Mucosa of descending colon (tissue), 3 donors: ENCODE data around the gene CDC6. TPM values are rescaled to one million over a fixed set of nuclear protein-coding genes. Genes with fewer than 3 reads are reported as not detected.
A peak's percentile ranks its signal among the peaks of the same experiment; 100 is the strongest.
"Not testable (repeated sequence)": the region's sequence is repeated elsewhere in the genome, so short reads cannot be mapped to it uniquely, and the experiment has no call there.

Experiments
- ATAC-seq: fragments of 200-7000 bp; cut with Tn5 transposase; one replicate; pipeline ENCODE4 v1.9.1; 2020; ENCODE audit warnings: mild to moderate bottlenecking, moderate library complexity
- DNase-seq, 3 donors: peaks; one replicate each; pipeline ENCODE4 v3.0.0-alpha.2; 2020
- H3K36me3 ChIP-seq: fragments of 200-600 bp; one replicate; pipeline ENCODE4 v1.8.0; 2021; ENCODE audit warnings: low read depth, mild to moderate bottlenecking
- H3K4me1 ChIP-seq: fragments of 200-600 bp; one replicate; pipeline ENCODE4 v1.8.0; 2021; ENCODE audit warnings: low read depth, mild to moderate bottlenecking
- H3K4me3 ChIP-seq: fragments of 200-600 bp; one replicate; pipeline ENCODE4 v1.8.0; 2021; ENCODE audit warnings: mild to moderate bottlenecking
- H3K9me3 ChIP-seq: fragments of 200-600 bp; one replicate; pipeline ENCODE4 v1.8.0; 2021; ENCODE audit warnings: mild to moderate bottlenecking
- CTCF ChIP-seq: fragments of 200-600 bp; IDR thresholded peaks from one replicate; pipeline ENCODE4 v1.8.0; 2022; ENCODE audit warnings: antibody characterized with exemption, mild to moderate bottlenecking
- intact Hi-C, 2 donors: fragments of 100-400 bp; cut with DNase I in 1 of 2; cut with micrococcal nuclease in 1 of 2; formaldehyde crosslinking; loops; one replicate each; pipeline versions ENCODE4 v1.11.0 to v1.11.1; 2022; cut with DNase I, micrococcal nuclease
- total RNA-seq, 3 donors: library from RNA; stranded (reverse); fragmentation: NEBNext Ultra II Directional in 2 of 3; extraction: Animal tissue kit (Norgen Biotek cat#: 25700) in 2 of 3; gene quantifications; one replicate each; pipeline versions ENCODE4 v1.2.1 to v1.2.4, GENCODE V29; 2021 to 2023
- donor health status: DM: no; HTN: no; CAD: no; lungs with moderate emphysema.
- donor health status: DM: no; HTN: no; CAD: no.
- donor health status: DM: no; HTN: yes; CAD: no.

Gene CDC6
- total RNA-seq, 3 donors from 2014 or later: 4.0 to 14.9 (median 7.4) TPM

- ATAC-seq: peak; percentile 20
- TF ChIP-seq CTCF: no peak
- intact Hi-C loops: loop anchor here (2.0 to 10.0 kb wide), 3 partner anchors 51 to 111 kb away; partner anchors contain the start of gene TOP2A (in 1 of the 2)
Measured at GRCh38 chr17:40303708-40304551, 16.3 kb downstream of the CDC6 start.

DNA sequence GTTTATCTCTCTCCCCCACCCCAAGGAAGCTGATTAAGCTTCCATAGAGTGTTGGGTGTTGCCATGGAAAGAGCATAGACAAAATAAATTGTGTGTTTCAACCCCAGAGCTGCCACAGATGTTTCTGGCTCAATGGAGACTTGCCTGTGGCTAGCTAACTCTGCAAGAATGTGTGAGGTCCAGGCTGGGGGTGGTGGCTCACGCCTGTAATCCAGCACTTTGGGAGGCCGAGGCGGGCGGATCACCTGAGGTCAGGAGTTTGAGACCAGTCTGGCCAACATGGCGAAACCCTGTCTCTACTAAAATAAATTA, 16.8 kb downstream of the CDC6 start:
- H3K4me3 ChIP-seq, DNase-seq, H3K9me3 ChIP-seq, ATAC-seq, H3K36me3 ChIP-seq: not testable (repeated sequence)
- intact Hi-C loops: loop anchor here in 1 of 2 donors (5.0 to 10.0 kb wide), 2 partner anchors 53 to 110 kb away; partner anchors contain the start of gene TOP2A
- H3K4me1 ChIP-seq: peaks cover 33% of the 10 kb centered on the region

More at GRCh38 chr17:40303708-40304551, 16.3 kb downstream of the CDC6 start:
- Histone ChIP-seq H3K36me3 (no peaks in the 10 kb centered on the region), H3K4me3 (no peak overlapping the region), H3K4me1 (peaks cover 28% of the 10 kb centered on the region), H3K9me3 (no peaks in the 10 kb centered on the region)
- DNase-seq: no peak

- H3K4me1 ChIP-seq: peaks cover 37% of the 10 kb centered on the region
- not testable (repeated sequence) for H3K9me3 ChIP-seq, H3K4me3 ChIP-seq, DNase-seq, ATAC-seq, H3K36me3 ChIP-seq
- intact Hi-C loops: loop anchor here in 1 of 2 donors (5.0 to 10.0 kb wide), 2 partner anchors 52 to 110 kb away; partner anchors contain the start of gene TOP2A
Measured at GRCh38 chr17:40304866-40305265, 17.2 kb downstream of the CDC6 start.

DNA sequence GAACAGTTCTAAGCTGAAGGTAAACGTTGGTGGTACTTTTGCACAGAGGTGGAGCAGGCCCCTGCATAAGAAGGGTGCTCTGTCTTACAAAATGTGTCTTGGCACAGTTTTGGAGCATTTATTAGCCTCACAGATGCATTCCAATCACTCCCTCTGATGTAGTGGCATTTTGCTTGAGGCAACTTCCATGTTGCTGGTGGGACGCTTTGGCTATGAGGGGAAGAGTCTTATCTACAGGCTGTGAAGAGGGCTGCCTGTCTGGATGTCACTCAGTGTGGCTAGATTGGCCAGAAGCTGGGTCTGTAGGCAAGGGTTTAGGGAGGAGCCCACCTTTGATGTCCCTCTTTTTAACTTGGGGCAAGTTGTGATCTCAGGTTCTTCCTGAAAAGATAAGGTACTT, 18.7 kb downstream of the CDC6 start:
- Histone ChIP-seq H3K4me3 (no peak overlapping the region), H3K4me1 (peaks cover 45% of the 10 kb centered on the region), H3K36me3 (no peaks in the 10 kb centered on the region), H3K9me3 (no peaks in the 10 kb centered on the region)
- intact Hi-C loops: loop anchor here in 1 of 2 donors (10.0 kb wide), 1 partner anchor 108 kb away; the partner anchor contains the start of gene TOP2A
- DNase-seq (no peak), ATAC-seq (no peak)
- TF ChIP-seq CTCF: no peak

DNA sequence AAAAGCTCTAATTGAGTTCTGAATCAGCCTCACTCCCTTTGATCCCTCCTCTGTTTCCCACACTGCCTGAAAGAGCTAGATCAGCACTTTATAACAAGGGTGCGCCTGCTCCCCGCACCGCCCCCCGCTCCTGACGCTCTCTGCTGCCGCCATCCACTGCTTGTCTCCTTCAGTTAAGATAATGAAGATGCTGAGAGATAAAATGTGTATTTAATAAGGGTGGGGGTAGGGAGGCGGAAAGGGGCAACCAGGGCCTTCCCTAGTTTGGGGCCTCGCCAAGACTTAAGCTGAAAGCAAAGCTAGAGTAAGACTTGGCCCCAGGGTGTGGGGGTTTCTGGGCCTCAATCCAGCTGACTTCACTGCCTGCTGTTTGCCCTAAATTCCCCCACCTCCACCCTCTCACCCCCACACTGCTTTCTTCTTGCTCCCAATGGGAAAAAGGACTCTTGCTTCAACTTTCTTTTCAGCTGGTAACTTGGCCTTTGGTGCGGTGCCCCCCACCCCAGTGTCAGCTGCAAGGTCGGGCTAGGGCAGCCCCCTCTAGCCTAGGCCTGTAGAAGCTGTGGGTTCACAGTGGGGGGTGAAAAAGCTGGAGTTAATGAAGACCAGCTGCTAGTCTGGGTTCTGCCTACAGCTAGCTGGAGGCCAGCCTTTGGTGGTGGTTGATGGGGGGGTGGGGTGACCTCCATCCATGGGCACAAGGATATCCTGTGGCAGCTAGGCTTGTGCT, 19.5 kb downstream of the CDC6 start:
- Histone ChIP-seq H3K4me3 (no peak overlapping the region), H3K4me1 (peaks cover 51% of the 10 kb centered on the region), H3K36me3 (no peaks in the 10 kb centered on the region), H3K9me3 (no peaks in the 10 kb centered on the region)
- ATAC-seq: peak; percentile 15
- intact Hi-C loops: loop anchor here in 1 of 2 donors (10.0 kb wide), 1 partner anchor 108 kb away; the partner anchor contains the start of gene TOP2A
- peak in 2 of 3 donors; percentile 50 to 61 for DNase-seq
- TF ChIP-seq CTCF: no peak

GRCh38 chr17:40307740-40308239, 20.1 kb downstream of the CDC6 start:
- DNase-seq (peak in 1 of 3 donors; percentile 29), ATAC-seq (peak; percentile 21)
- no peak for TF ChIP-seq CTCF
- Histone ChIP-seq H3K9me3 (no peaks in the 10 kb centered on the region), H3K4me1 (peaks cover 54% of the 10 kb centered on the region), H3K36me3 (no peaks in the 10 kb centered on the region), H3K4me3 (no peak overlapping the region)
- intact Hi-C loops: loop anchor here in 1 of 2 donors (10.0 kb wide), 1 partner anchor 107 kb away; the partner anchor contains the start of gene TOP2A
